ENCODE measurements around the gene NAV2.

Gene NAV2

GRCh38 chr11:19828382-19829108, 115.9 kb downstream of the NAV2 start:
- no peak for DNase-seq (ENCODE audit: low read depth, low spot score)

GRCh38 chr11:19829109-19829837, 116.6 kb downstream of the NAV2 start:
- no peak for DNase-seq (ENCODE audit: low read depth, low spot score)

GRCh38 chr11:19832086-19832750, 119.6 kb downstream of the NAV2 start:
- no peak for DNase-seq (ENCODE audit: low read depth, low spot score)

- DNase-seq (ENCODE audit: low read depth, low spot score): no peak
Measured at GRCh38 chr11:19832901-19833300, 120.3 kb downstream of the NAV2 start.

- DNase-seq (ENCODE audit: low read depth, low spot score): no peak
Measured at GRCh38 chr11:19834771-19835170, 122.1 kb downstream of the NAV2 start.

GRCh38 chr11:19836666-19837065, 124.0 kb downstream of the NAV2 start:
- no peak for DNase-seq (ENCODE audit: low read depth, low spot score)

- no peak for DNase-seq (ENCODE audit: low read depth, low spot score)
Measured at GRCh38 chr11:19838994-19839768, 126.5 kb downstream of the NAV2 start.

GRCh38 chr11:19840961-19841360, 128.3 kb downstream of the NAV2 start:
- no peak for DNase-seq (ENCODE audit: low read depth, low spot score)

GRCh38 chr11:19842505-19842904, 129.9 kb downstream of the NAV2 start:
- no peak for DNase-seq (ENCODE audit: low read depth, low spot score)

- no peak for DNase-seq (ENCODE audit: low read depth, low spot score)
Measured at GRCh38 chr11:19843079-19843478, 130.4 kb downstream of the NAV2 start.

- no peak for DNase-seq (ENCODE audit: low read depth, low spot score)
Measured at GRCh38 chr11:19844012-19844411, 131.4 kb downstream of the NAV2 start.

GRCh38 chr11:19844806-19845205, 132.2 kb downstream of the NAV2 start:
- no peak for DNase-seq (ENCODE audit: low read depth, low spot score)

- DNase-seq (ENCODE audit: low read depth, low spot score): no peak
Measured at GRCh38 chr11:19845626-19846025, 133.0 kb downstream of the NAV2 start.

- DNase-seq (ENCODE audit: low read depth, low spot score): no peak
Measured at GRCh38 chr11:19846654-19847305, 134.1 kb downstream of the NAV2 start.

- no peak for DNase-seq (ENCODE audit: low read depth, low spot score)
Measured at GRCh38 chr11:19848219-19848618, 135.6 kb downstream of the NAV2 start.

- no peak for DNase-seq (ENCODE audit: low read depth, low spot score)
Measured at GRCh38 chr11:19849107-19849789, 136.6 kb downstream of the NAV2 start.

GRCh38 chr11:19849947-19850593, 137.4 kb downstream of the NAV2 start:
- DNase-seq (ENCODE audit: low read depth, low spot score): no peak

GRCh38 chr11:19852288-19852687, 139.7 kb downstream of the NAV2 start:
- no peak for DNase-seq (ENCODE audit: low read depth, low spot score)

- DNase-seq (ENCODE audit: low read depth, low spot score): no peak
Measured at GRCh38 chr11:19853016-19853415, 140.4 kb downstream of the NAV2 start.

- DNase-seq (ENCODE audit: low read depth, low spot score): no peak
Measured at GRCh38 chr11:19853920-19854319, 141.3 kb downstream of the NAV2 start.

Measured in iPS DF 19.7 (cell line).